Fibroblast of lung (primary cell): ENCODE measurements around the gene ZNF521.

Experiments
- CTCF ChIP-seq, 2 donors: IDR thresholded peaks in 1 of 2; conservative IDR thresholded peaks in 1 of 2; 1 replicate in 1 of 2; 2 replicates in 1 of 2; pipeline ENCODE4 v1.5.1; 2011 to 2012; ENCODE audit warnings: low read length in 2 of 2, control low read depth in 1 of 2, inconsistent platforms in 1 of 2, low read depth in 1 of 2, mild to moderate bottlenecking in 1 of 2
- EZH2 ChIP-seq: IDR thresholded peaks from 2 replicates; pipeline ENCODE4 v1.5.1; 2012; ENCODE audit warnings: low read length, control low read depth, mild to moderate bottlenecking; ENCODE audit errors: missing control alignments

DNA sequence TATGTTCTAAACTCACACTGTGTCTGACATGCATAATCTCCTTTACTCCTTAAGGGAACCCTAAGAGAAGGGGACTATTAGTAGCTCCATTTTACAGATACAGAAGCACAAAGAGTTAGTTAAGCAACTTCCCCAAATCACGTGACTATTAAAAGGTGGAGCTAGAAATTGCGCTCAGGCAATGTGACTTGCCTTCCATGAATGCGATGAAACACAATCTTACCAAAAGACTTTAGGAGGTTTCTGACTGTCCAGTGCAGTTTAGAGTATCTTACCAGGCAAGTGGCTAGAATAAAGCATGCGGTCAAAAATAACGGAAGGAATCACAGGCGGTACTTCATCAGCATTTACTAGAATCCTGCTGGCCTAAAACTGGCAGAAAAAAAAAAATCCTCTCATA lies 70.4 kb downstream of the ZNF521 start:
- TF ChIP-seq CTCF (conservative IDR thresholded peaks at IDR 0.05 in 1 of 2, IDR thresholded peaks at IDR 0.05 in 1 of 2; ENCODE audit: low read depth in 1 of 2, low read length in 2 of 2), result no peak
- TF ChIP-seq EZH2, result no peak
